ENCODE measurements around the gene RFPL3.

The RFPL3 gene

DNA sequence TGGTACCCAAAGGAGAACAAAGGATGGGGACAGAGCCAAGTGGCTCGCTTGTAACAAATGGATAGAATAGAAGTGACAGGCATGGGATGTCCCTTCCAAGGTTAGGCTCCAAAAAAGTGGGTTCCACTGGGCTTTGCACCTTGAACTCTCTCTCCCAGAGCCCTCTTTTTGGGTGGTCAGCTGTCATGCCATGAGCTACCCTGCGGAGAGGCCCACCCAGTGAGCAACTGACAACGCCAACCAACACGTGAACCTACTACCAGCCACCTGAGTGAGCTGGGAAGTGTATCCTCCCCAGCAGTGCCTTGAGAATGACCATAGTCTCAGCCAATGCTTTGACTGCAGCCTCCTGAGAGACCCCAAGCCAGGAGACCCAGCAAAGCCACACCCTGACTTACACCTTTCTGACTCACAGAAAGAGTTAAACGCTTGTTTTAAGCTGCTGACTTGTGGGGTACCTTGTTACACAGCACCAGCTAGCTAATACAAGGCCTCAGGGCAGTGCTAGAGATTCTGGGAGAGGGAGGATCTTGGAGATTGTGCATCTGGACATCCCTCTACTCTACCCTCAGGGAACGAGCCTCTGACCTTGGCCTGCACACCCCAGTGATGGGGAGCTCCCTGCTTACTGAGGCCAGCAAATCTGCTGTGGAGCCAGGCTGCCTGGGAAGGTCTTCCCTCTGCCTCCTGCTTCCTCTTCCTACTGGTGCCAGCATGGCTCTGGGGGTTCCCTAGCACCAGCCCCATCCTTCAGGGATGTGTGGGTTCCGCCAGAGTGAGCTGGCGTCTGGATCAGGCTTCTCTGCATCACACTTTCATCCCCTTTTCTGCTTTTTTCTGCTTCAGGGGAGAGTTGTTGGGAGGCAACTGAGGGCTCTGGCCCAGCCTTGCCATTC, 29.1 kb upstream of the RFPL3 start:
- H3K4me2 ChIP-seq (ENCODE audit: low read depth, low read length, poor library complexity, severe bottlenecking), result no peak overlapping the region
- H3K27me3 ChIP-seq (ENCODE audit: low read length), result no peaks in the 10 kb centered on the region

DNA sequence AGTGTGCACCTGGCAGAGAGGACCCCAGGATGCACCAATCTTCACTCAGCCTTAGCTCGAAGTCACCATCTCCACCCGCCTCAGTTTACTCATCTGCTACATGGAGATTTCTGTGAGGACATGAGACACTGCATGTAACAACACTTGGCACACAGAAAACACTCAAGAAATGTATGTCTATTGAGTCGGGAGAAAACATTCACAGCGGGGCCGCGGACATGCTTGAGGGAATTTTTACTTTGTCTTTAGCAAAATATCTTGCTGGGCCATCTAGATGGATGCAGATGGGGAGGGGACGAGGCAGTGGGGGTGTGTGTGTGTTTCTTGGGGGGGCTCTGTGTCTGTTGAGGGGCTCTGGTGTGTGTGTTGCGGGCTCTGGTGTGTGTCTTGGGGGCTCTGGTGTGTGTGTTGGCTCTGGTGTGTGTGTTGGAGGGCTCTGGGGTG, 28.4 kb upstream of the RFPL3 start:
- Histone ChIP-seq H3K4me3 (ENCODE audit: insufficient read depth, low read length, poor library complexity, severe bottlenecking) (no peak overlapping the region), H3K27ac (ENCODE audit: low read depth, low read length) (no peak overlapping the region)
- TF ChIP-seq CTCF (IDR thresholded peaks at IDR 0.05; ENCODE audit: insufficient read depth, low read length, poor library complexity, severe bottlenecking) (no peak), EZH2phosphoT487 (conservative IDR thresholded peaks at IDR 0.05; ENCODE audit: low read length) (no peak)

More for the DNA sequence above, 29.1 kb upstream of the RFPL3 start:
- Histone ChIP-seq H4K20me1 (ENCODE audit: low read depth, low read length) (no peaks in the 10 kb centered on the region), H3K4me3 (ENCODE audit: insufficient read depth, low read length, poor library complexity, severe bottlenecking) (no peak overlapping the region), H3K79me2 (ENCODE audit: insufficient read depth, low read length) (no peaks in the 10 kb centered on the region), H3K9me3 (ENCODE audit: insufficient read depth, low read length) (no peaks in the 10 kb centered on the region), H3K9me2 (replicated peaks; ENCODE audit: insufficient read depth, low read length) (no peaks in the 10 kb centered on the region), H3F3A (ENCODE audit: insufficient read depth) (no peaks in the 10 kb centered on the region), H2AFZ (ENCODE audit: low read depth, low read length, severe bottlenecking) (no peak overlapping the region), H3K36me3 (ENCODE audit: low read length) (no peaks in the 10 kb centered on the region), H3K27ac (ENCODE audit: low read depth, low read length) (no peak overlapping the region), H3K9ac (ENCODE audit: low read length) (no peak overlapping the region)
- no peak for TF ChIP-seq EZH2phosphoT487 (conservative IDR thresholded peaks at IDR 0.05; ENCODE audit: low read length)
- TF ChIP-seq CTCF (IDR thresholded peaks at IDR 0.05; ENCODE audit: insufficient read depth, low read length, poor library complexity, severe bottlenecking), result no peak

DNA sequence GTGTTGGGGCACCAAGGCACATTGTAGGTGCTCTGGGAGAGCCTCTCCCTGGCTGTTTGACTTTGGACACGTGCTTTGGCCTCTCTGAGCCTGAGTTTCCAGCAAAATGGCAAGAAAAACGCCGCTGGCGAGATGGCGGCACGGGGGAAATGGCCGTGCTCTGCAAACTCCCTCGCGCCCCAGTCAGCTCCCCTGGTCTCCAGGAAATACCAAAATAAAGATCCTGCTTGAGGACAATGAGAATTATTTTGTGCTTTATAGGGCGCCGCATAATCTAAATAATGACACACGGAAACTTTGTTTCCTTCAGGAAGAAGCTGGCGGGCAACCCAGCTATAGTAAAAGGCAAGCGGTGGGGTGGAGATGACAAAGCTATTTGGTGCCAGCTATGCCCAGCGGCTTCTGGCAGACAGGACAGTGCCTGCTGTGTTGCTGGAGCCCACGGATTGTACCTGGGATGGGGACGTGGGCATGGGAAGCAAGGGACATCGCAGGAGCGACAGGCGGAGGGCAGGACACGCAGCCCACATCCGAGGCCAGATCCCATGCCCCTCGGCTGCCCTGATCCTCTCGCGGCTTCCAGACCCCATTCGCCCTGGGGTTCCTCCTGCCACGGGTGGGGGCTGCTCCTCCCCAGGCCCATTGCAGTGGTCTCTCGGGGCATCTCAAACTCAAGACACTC, 26.3 kb upstream of the RFPL3 start:
- Histone ChIP-seq H3K9me3 (ENCODE audit: insufficient read depth, low read length) (no peaks in the 10 kb centered on the region), H3K36me3 (ENCODE audit: low read length) (no peaks in the 10 kb centered on the region), H3K9ac (ENCODE audit: low read length) (no peak overlapping the region), H3K4me3 (ENCODE audit: insufficient read depth, low read length, poor library complexity, severe bottlenecking) (no peak overlapping the region), H3K9me2 (replicated peaks; ENCODE audit: insufficient read depth, low read length) (no peaks in the 10 kb centered on the region), H3K79me2 (ENCODE audit: insufficient read depth, low read length) (no peaks in the 10 kb centered on the region), H4K20me1 (ENCODE audit: low read depth, low read length) (no peaks in the 10 kb centered on the region), H2AFZ (ENCODE audit: low read depth, low read length, severe bottlenecking) (no peak overlapping the region), H3K4me2 (ENCODE audit: low read depth, low read length, poor library complexity, severe bottlenecking) (no peak overlapping the region), H3F3A (ENCODE audit: insufficient read depth) (no peaks in the 10 kb centered on the region), H3K27ac (ENCODE audit: low read depth, low read length) (no peak overlapping the region), H3K27me3 (ENCODE audit: low read length) (no peaks in the 10 kb centered on the region)
- TF ChIP-seq CTCF (IDR thresholded peaks at IDR 0.05; ENCODE audit: insufficient read depth, low read length, poor library complexity, severe bottlenecking) (no peak), EZH2phosphoT487 (conservative IDR thresholded peaks at IDR 0.05; ENCODE audit: low read length) (no peak)

More for the DNA sequence above, 28.4 kb upstream of the RFPL3 start:
- Histone ChIP-seq H3K9ac (ENCODE audit: low read length) (no peak overlapping the region), H3F3A (ENCODE audit: insufficient read depth) (no peaks in the 10 kb centered on the region), H3K4me2 (ENCODE audit: low read depth, low read length, poor library complexity, severe bottlenecking) (no peak overlapping the region), H3K9me2 (replicated peaks; ENCODE audit: insufficient read depth, low read length) (no peaks in the 10 kb centered on the region), H3K36me3 (ENCODE audit: low read length) (no peaks in the 10 kb centered on the region), H3K79me2 (ENCODE audit: insufficient read depth, low read length) (no peaks in the 10 kb centered on the region), H4K20me1 (ENCODE audit: low read depth, low read length) (no peaks in the 10 kb centered on the region), H3K9me3 (ENCODE audit: insufficient read depth, low read length) (no peaks in the 10 kb centered on the region), H2AFZ (ENCODE audit: low read depth, low read length, severe bottlenecking) (no peak overlapping the region), H3K27me3 (ENCODE audit: low read length) (no peaks in the 10 kb centered on the region)
